H1 (cell line): Measurements from ENCODE around the gene PRR23E. TPM values are rescaled to one million over a fixed set of nuclear protein-coding genes. Genes with fewer than 3 reads are reported as not detected.

ENCODE experiments used
- CTCF ChIA-PET: fragments of 300-600 bp; sonication (Branson Sonifier 250); formaldehyde crosslinking; loops from one replicate; lab custom pipeline; 2021; ENCODE audit not compliant: partially characterized antibody; lab: Charles Lee
- POLR2A ChIA-PET: fragments of 300-600 bp; sonication (Branson Sonifier 250); formaldehyde crosslinking; loops from one replicate; lab custom pipeline; 2021; ENCODE audit warnings: inconsistent platforms; ENCODE audit not compliant: partially characterized antibody; lab: Charles Lee
- DNase-seq, 2 experiments: peaks; one replicate each; pipeline versions ENCODE4 v3.0.0 to v3.0.0-alpha.2; 2010 to 2022; ENCODE audit warnings: low spot score in 2 of 2, low read depth in 1 of 2, mixed read lengths in 1 of 2
- FAIRE-seq: peaks from 2 replicates; lab custom pipeline; 2011; peaks lifted over from hg19 to GRCh38; lab: Jason Lieb, UNC
- H2AFZ ChIP-seq: 2 replicates; pipeline ENCODE4 v1.8.1; 2012; ENCODE audit warnings: low read length, inconsistent platforms
- H2AK5ac ChIP-seq: 2 replicates; pipeline ENCODE4 v1.6.1; 2013; ENCODE audit warnings: low read depth, low read length
- H2BK120ac ChIP-seq: replicated peaks from 2 replicates; pipeline ENCODE3; 2013; ENCODE audit warnings: low read depth, low read length, inconsistent platforms
- H2BK12ac ChIP-seq: 2 replicates; pipeline ENCODE4 v1.6.1; 2013; ENCODE audit warnings: low read depth, low read length
- H2BK15ac ChIP-seq: 2 replicates; pipeline ENCODE4 v1.6.1; 2013; ENCODE audit warnings: low read length
- H2BK20ac ChIP-seq: 2 replicates; pipeline ENCODE4 v1.6.1; 2013; ENCODE audit warnings: low read length
- H2BK5ac ChIP-seq: 2 replicates; pipeline ENCODE4 v1.6.1; 2013; ENCODE audit warnings: low read depth, low read length
- H3K14ac ChIP-seq: 2 replicates; pipeline ENCODE4 v1.6.1; 2013; ENCODE audit warnings: inconsistent platforms; ENCODE audit not compliant: insufficient read length
- H3K18ac ChIP-seq: 2 replicates; pipeline ENCODE4 v1.6.1; 2013; ENCODE audit warnings: low read length; ENCODE audit errors: extremely low read depth
- H3K23ac ChIP-seq: 2 replicates; pipeline ENCODE4 v1.6.1; 2013; ENCODE audit warnings: inconsistent platforms; ENCODE audit not compliant: insufficient read length
- H3K23me2 ChIP-seq: 2 replicates; pipeline ENCODE4 v1.6.1; 2013; ENCODE audit warnings: low read depth, low read length
- H3K27ac ChIP-seq: 2 replicates; pipeline ENCODE4 v1.6.1; 2011; ENCODE audit warnings: low read depth, low read length, inconsistent platforms
- H3K27me3 ChIP-seq, 4 experiments: replicated peaks in 1 of 4; 1 replicate in 1 of 4; 2 replicates in 3 of 4; pipeline versions ENCODE4 v1.6.1 to v1.8.1; 2011 to 2013; ENCODE audit warnings: low read length in 3 of 4, mild to moderate bottlenecking in 3 of 4, inconsistent platforms in 2 of 4, mixed read lengths in 2 of 4, moderate library complexity in 1 of 4; ENCODE audit not compliant: control insufficient read depth in 3 of 4, insufficient read depth in 3 of 4; ENCODE audit errors: extremely low read depth in 1 of 4
- H3K36me3 ChIP-seq, 4 experiments: 2 replicates each; pipeline versions ENCODE4 v1.6.1 to v1.8.1; 2011 to 2013; ENCODE audit warnings: mild to moderate bottlenecking in 4 of 4, low read length in 3 of 4, moderate library complexity in 2 of 4, control low read depth in 1 of 4, inconsistent platforms in 1 of 4; ENCODE audit not compliant: insufficient read depth in 4 of 4, control insufficient read depth in 2 of 4
- H3K4ac ChIP-seq: replicated peaks from 2 replicates; pipeline ENCODE3; 2013; ENCODE audit warnings: low read length, low read depth, mixed read lengths, inconsistent platforms; ENCODE audit not compliant: insufficient read length
- H3K4me1 ChIP-seq, 4 experiments: replicated peaks in 1 of 4; 1 replicate in 1 of 4; 2 replicates in 3 of 4; pipeline versions ENCODE4 v1.6.1 to v1.8.1; 2011 to 2013; ENCODE audit warnings: low read length in 3 of 4, inconsistent platforms in 2 of 4, mixed read lengths in 1 of 4; ENCODE audit not compliant: insufficient read depth in 4 of 4, control insufficient read depth in 3 of 4
- H3K4me2 ChIP-seq, 2 experiments: 2 replicates each; pipeline versions ENCODE4 v1.6.1 to v1.8.1; 2011 to 2013; ENCODE audit warnings: low read depth in 2 of 2, low read length in 2 of 2, control low read depth in 1 of 2, inconsistent platforms in 1 of 2, mild to moderate bottlenecking in 1 of 2; ENCODE audit not compliant: insufficient read depth in 1 of 2
- H3K4me3 ChIP-seq, 4 experiments: fragments of 200-600, 300-600 bp in 1 of 4; sonication (generic), shearing (Covaris generic), sonication (Bioruptor Twin) in 1 of 4; 2 replicates each; pipeline versions ENCODE4 v1.5.1 to v1.8.1; 2011 to 2016; ENCODE audit warnings: low read length in 4 of 4, low read depth in 3 of 4, control low read depth in 2 of 4, inconsistent platforms in 2 of 4, mild to moderate bottlenecking in 2 of 4, mixed read lengths in 1 of 4, moderate library complexity in 1 of 4; ENCODE audit not compliant: insufficient read depth in 2 of 4; ENCODE audit errors: extremely low read depth in 1 of 4
- H3K56ac ChIP-seq: replicated peaks from 2 replicates; pipeline ENCODE3; 2013; ENCODE audit warnings: low read depth, mild to moderate bottlenecking, mixed read lengths, low read length, inconsistent platforms; ENCODE audit not compliant: insufficient read length
- H3K79me1 ChIP-seq: 2 replicates; pipeline ENCODE4 v1.6.1; 2013; ENCODE audit warnings: low read depth, low read length, control low read depth
- H3K79me2 ChIP-seq, 2 experiments: 2 replicates each; pipeline versions ENCODE4 v1.6.1 to v1.8.1; 2012 to 2013; ENCODE audit warnings: low read length in 2 of 2, mild to moderate bottlenecking in 2 of 2, inconsistent platforms in 1 of 2; ENCODE audit not compliant: insufficient read depth in 2 of 2, control insufficient read depth in 1 of 2
- H3K9ac ChIP-seq, 4 experiments: replicated peaks in 1 of 4; 1 replicate in 1 of 4; 2 replicates in 3 of 4; pipeline versions ENCODE4 v1.6.1 to v1.8.1; 2011 to 2013; ENCODE audit warnings: low read depth in 3 of 4, low read length in 3 of 4, control low read depth in 2 of 4, mild to moderate bottlenecking in 2 of 4, moderate library complexity in 2 of 4, inconsistent platforms in 1 of 4; ENCODE audit errors: extremely low read depth in 1 of 4
- H3K9me3 ChIP-seq, 2 experiments: 2 replicates each; pipeline versions ENCODE4 v1.6.1 to v1.8.1; 2012 to 2013; ENCODE audit warnings: mild to moderate bottlenecking in 2 of 2, moderate library complexity in 2 of 2, control low read depth in 1 of 2, inconsistent platforms in 1 of 2, low read depth in 1 of 2, low read length in 1 of 2, mixed read lengths in 1 of 2; ENCODE audit not compliant: insufficient read depth in 2 of 2
- H4K20me1 ChIP-seq, 2 experiments: replicated peaks in 1 of 2; 2 replicates each; pipeline versions ENCODE3 to v1.8.1; 2011 to 2013; ENCODE audit warnings: inconsistent platforms in 2 of 2, low read length in 2 of 2, mild to moderate bottlenecking in 1 of 2; ENCODE audit not compliant: insufficient read depth in 2 of 2, control insufficient read depth in 1 of 2
- H4K5ac ChIP-seq: 2 replicates; pipeline ENCODE4 v1.6.1; 2013; ENCODE audit warnings: low read length, low read depth, mixed read lengths, inconsistent platforms; ENCODE audit not compliant: insufficient read length
- H4K8ac ChIP-seq: 2 replicates; pipeline ENCODE4 v1.8.0; 2013; ENCODE audit warnings: mild to moderate bottlenecking, moderate library complexity, low read length, inconsistent platforms; ENCODE audit not compliant: insufficient read depth; ENCODE audit errors: extremely low read depth
- H4K91ac ChIP-seq: replicated peaks from 2 replicates; pipeline ENCODE3; 2013; ENCODE audit warnings: low read length, mixed read lengths, inconsistent platforms; ENCODE audit not compliant: insufficient read length
- BCL11A ChIP-seq, 2 experiments: IDR thresholded peaks; one replicate each; pipeline ENCODE4 v1.6.1; 2011; ENCODE audit warnings: low read depth in 2 of 2, low read length in 2 of 2, mild to moderate bottlenecking in 2 of 2
- BRCA1 ChIP-seq: IDR thresholded peaks from 2 replicates; pipeline ENCODE4 v1.6.1; 2012; ENCODE audit warnings: low read depth, low read length, improper control_type of control experiment
- CEBPB ChIP-seq: IDR thresholded peaks from 2 replicates; pipeline ENCODE4 v1.6.1; 2012; ENCODE audit warnings: low read depth, low read length
- CREB1 ChIP-seq: IDR thresholded peaks from 2 replicates; pipeline ENCODE4 v1.6.1; 2012; ENCODE audit warnings: inconsistent platforms
- EP300 ChIP-seq, 2 experiments: IDR thresholded peaks; 1 replicate in 1 of 2; 2 replicates in 1 of 2; pipeline ENCODE4 v1.6.1; 2011 to 2012; ENCODE audit warnings: low read depth in 2 of 2, low read length in 2 of 2, mild to moderate bottlenecking in 2 of 2, borderline replicate concordance in 1 of 2, inconsistent platforms in 1 of 2, moderate library complexity in 1 of 2
- HDAC2 ChIP-seq, 2 experiments: fragments of 300-600 bp in 1 of 2; sonication (generic) in 1 of 2; IDR thresholded peaks; 2 replicates each; pipeline ENCODE4 v1.6.1; 2011 to 2012; ENCODE audit warnings: low read depth in 2 of 2, low read length in 2 of 2, mild to moderate bottlenecking in 2 of 2, moderate library complexity in 2 of 2, borderline replicate concordance in 1 of 2, inconsistent platforms in 1 of 2
- POLR2A ChIP-seq, 2 experiments: IDR thresholded peaks; 1 replicate in 1 of 2; 2 replicates in 1 of 2; pipeline ENCODE4 v1.6.1; 2011; ENCODE audit warnings: low read depth in 2 of 2, low read length in 2 of 2, mild to moderate bottlenecking in 2 of 2; ENCODE audit errors: control extremely low read depth in 1 of 2
- POLR2AphosphoS5 ChIP-seq: IDR thresholded peaks from 2 replicates; pipeline ENCODE4 v1.6.1; 2011; ENCODE audit warnings: low read depth, low read length
- RAD21 ChIP-seq, 2 experiments: IDR thresholded peaks in 1 of 2; conservative IDR thresholded peaks in 1 of 2; 2 replicates each; pipeline ENCODE4 v1.6.1; 2011; ENCODE audit warnings: low read depth in 2 of 2, low read length in 2 of 2, improper control_type of control experiment in 1 of 2, inconsistent platforms in 1 of 2, mild to moderate bottlenecking in 1 of 2, moderate library complexity in 1 of 2
- RFX5 ChIP-seq: IDR thresholded peaks from 2 replicates; pipeline ENCODE4 v1.6.1; 2011; ENCODE audit warnings: low read depth, low read length, improper control_type of control experiment, borderline replicate concordance
- TEAD4 ChIP-seq: IDR thresholded peaks from 2 replicates; pipeline ENCODE4 v1.6.1; 2012; ENCODE audit warnings: low read depth, low read length, inconsistent platforms, mixed read lengths
- ZNF274 ChIP-seq: IDR thresholded peaks from 2 replicates; pipeline ENCODE4 v1.7.0; 2012; ENCODE audit warnings: low read length, borderline replicate concordance; ENCODE audit errors: extremely low read depth
- WGBS, 2 experiments: shearing (Covaris generic) in 1 of 2; methylation state at CpG; one replicate each; pipeline versions ENCODE4 v1.1.6 to v1.1.7; 2013 to 2015; ENCODE audit warnings: low lambda C conversion rate in 2 of 2, mixed read lengths in 2 of 2, inconsistent platforms in 1 of 2, low coverage in 1 of 2, missing lambda C conversion rate in 1 of 2; ENCODE audit not compliant: insufficient replicate concordance in 2 of 2, insufficient coverage in 1 of 2, insufficient read length in 1 of 2; ENCODE audit errors: extremely low coverage in 1 of 2, missing lambda C conversion rate in 1 of 2; 5-methylcytosine and 5-hydroxymethylcytosine counted together
- polyA plus RNA-seq, 7 experiments: library from polyadenylated mRNA; depleted of rRNA in 3 of 7; stranded (reverse) in 5 of 7; unstranded in 2 of 7; fragments of >200 nt in 5 of 7; fragments of 200-250 nt in 2 of 7; gene quantifications; 1 replicate in 5 of 7; 2 replicates in 1 of 7; 4 replicates in 1 of 7; pipeline versions ENCODE4 v1.2.1 to v1.2.3, GENCODE V29; 2011 to 2013; ENCODE audit warnings: missing spikeins in 2 of 7, mixed read lengths in 2 of 7
- total RNA-seq: library from RNA; stranded (reverse); fragmentation: NEBNext Ultra II Directional; extraction: Animal tissue kit (Norgen Biotek cat#: 25700); gene quantifications from 2 replicates; pipeline ENCODE4 v1.2.1, GENCODE V29; 2021
- TF ChIP-seq, protein P1 (sequence below): IDR thresholded peaks from 2 replicates; pipeline ENCODE4 v1.6.1; 2011; ENCODE audit warnings: low read length, improper control_type of control experiment

Gene PRR23E
- total and polyA plus RNA-seq, 2 of the 8 experiments (the other 6 are each of a cell fraction or from before 2014, with no cell fraction given): not detected

DNA sequence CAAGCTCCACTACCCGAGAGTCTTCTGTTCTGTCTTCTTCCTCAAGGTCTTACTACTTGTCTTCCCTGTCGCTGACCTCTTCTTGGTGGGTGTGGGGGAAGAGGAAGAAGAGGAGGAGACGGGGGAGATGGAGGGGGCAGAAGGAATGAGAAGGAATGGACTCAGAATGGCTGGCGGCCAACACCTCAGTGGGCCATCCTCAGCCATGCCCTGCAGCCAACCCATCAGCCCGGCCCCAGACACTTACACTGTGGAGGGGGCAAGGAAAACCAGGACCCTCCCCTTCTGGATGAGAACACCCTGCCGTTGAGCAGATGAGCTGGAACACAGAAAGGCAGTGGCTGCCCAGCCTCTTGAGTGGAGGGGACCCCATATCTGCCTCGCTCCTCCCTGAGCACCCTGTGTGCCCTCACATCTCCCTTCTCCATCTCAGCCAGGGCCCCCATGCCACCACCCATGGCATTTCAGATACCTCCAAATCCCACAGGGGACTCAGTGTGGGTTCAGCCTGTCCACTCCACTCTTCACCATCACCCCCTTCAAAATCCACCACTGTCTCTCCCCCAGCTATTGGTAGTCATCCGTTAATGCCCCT lies 45.5 kb upstream of the PRR23E start:
- no peak overlapping the region for H2BK15ac ChIP-seq
- H3K27ac ChIP-seq: no peak overlapping the region
- H3K4me3 ChIP-seq: no peak overlapping the region
- CTCF ChIA-PET: interaction anchor here (0.8 to 1.8 kb wide), 4 partner anchors 19 to 468 kb away, joined by 3 to 7 read pairs (median 4); no protein-coding TSS in a partner anchor
- no peaks in the 10 kb centered on the region for H3K79me2 ChIP-seq
- H3K9ac ChIP-seq: no peak overlapping the region
- no peak overlapping the region for H2BK120ac ChIP-seq
- H2AFZ ChIP-seq: no peak overlapping the region
- H4K91ac ChIP-seq: no peak overlapping the region
- no peak overlapping the region for H4K5ac ChIP-seq
- no peak overlapping the region for H4K8ac ChIP-seq
- no peaks in the 10 kb centered on the region for H3K4me1 ChIP-seq
- no peak overlapping the region for H3K56ac ChIP-seq
- H3K4me2 ChIP-seq: no peak overlapping the region
- 80% methylated on average over 8 of the region's 8 CpGs; no CpG with 5 or more reads in 1 of the 2 experiments for WGBS, 2 experiments
- H3K23me2 ChIP-seq: peaks cover 3% of the 10 kb centered on the region; the same call in 1 of the 2 replicates
- DNase-seq: no peak
- no peak overlapping the region for H2AK5ac ChIP-seq
- no peak overlapping the region for H3K18ac ChIP-seq
- H3K27me3 ChIP-seq: no peaks in the 10 kb centered on the region
- no peak overlapping the region for H3K4ac ChIP-seq
- H3K79me1 ChIP-seq: no peaks in the 10 kb centered on the region
- H3K23ac ChIP-seq: no peak overlapping the region
- no peak overlapping the region for H2BK20ac ChIP-seq
- H3K14ac ChIP-seq: no peak overlapping the region
- no peaks in the 10 kb centered on the region for H4K20me1 ChIP-seq
- no peaks in the 10 kb centered on the region; a peak in 1 of 4 replicates for H3K9me3 ChIP-seq
- POLR2A ChIA-PET: no interaction called here
- FAIRE-seq: no peak
- no peak overlapping the region for H2BK5ac ChIP-seq
- no peaks in the 10 kb centered on the region for H3K36me3 ChIP-seq
- H2BK12ac ChIP-seq: no peak overlapping the region
- no peak for TF ChIP-seq HDAC2 (IDR thresholded peaks at IDR 0.05; ENCODE audit: borderline replicate concordance in 1 of 2, low read depth in 2 of 2, low read length in 2 of 2)
- no peak for TF ChIP-seq ZNF274
- TF ChIP-seq BRCA1: no peak
- TF ChIP-seq POLR2A (IDR thresholded peaks at IDR 0.05; ENCODE audit: control extremely low read depth in 1 of 2, low read depth in 2 of 2, low read length in 2 of 2): no peak
- TF ChIP-seq CREB1: no peak
- no peak for TF ChIP-seq TEAD4
- no peak for TF ChIP-seq RFX5
- no peak for TF ChIP-seq BCL11A (IDR thresholded peaks at IDR 0.05; ENCODE audit: low read depth in 2 of 2, low read length in 2 of 2)
- no peak for TF ChIP-seq EP300 (IDR thresholded peaks at IDR 0.05; ENCODE audit: borderline replicate concordance in 1 of 2, low read depth in 2 of 2, low read length in 2 of 2)
- no peak for TF ChIP-seq POLR2AphosphoS5
- no peak for TF ChIP-seq RAD21 (IDR thresholded peaks at IDR 0.05 in 1 of 2, conservative IDR thresholded peaks at IDR 0.05 in 1 of 2; ENCODE audit: low read depth in 2 of 2, low read length in 2 of 2)
- TF ChIP-seq, protein P1, sequence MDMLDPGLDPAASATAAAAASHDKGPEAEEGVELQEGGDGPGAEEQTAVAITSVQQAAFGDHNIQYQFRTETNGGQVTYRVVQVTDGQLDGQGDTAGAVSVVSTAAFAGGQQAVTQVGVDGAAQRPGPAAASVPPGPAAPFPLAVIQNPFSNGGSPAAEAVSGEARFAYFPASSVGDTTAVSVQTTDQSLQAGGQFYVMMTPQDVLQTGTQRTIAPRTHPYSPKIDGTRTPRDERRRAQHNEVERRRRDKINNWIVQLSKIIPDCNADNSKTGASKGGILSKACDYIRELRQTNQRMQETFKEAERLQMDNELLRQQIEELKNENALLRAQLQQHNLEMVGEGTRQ: no peak
- no peak for TF ChIP-seq CEBPB
